ENCODE data around the gene CDCP1.

GRCh38 chr3:45123030-45123429, 23.1 kb downstream of the CDCP1 start:
- TF ChIP-seq CTCF (IDR thresholded peaks at IDR 0.05; ENCODE audit: insufficient read depth, low read length, poor library complexity, severe bottlenecking) = no peak
- TF ChIP-seq EZH2phosphoT487 (conservative IDR thresholded peaks at IDR 0.05; ENCODE audit: low read length) = no peak
